B cell (primary cell): Measurements from ENCODE around the gene ANGPTL7. TPM values are rescaled to one million over a fixed set of nuclear protein-coding genes. Genes with fewer than 3 reads are reported as not detected.

Experiments
- ATAC-seq: fragments of 200-7000 bp; cut with Tn5 transposase; one replicate; pipeline ENCODE4 v1.10.0; 2021; ENCODE audit warnings: low read depth, mild to moderate bottlenecking, moderate number of reproducible peaks, moderate library complexity
- CTCF ChIA-PET: fragments of 350-600 bp; sonication (Branson Sonifier 250); formaldehyde crosslinking; loops from one replicate; lab custom pipeline; 2021; ENCODE audit warnings: antibody characterized with exemption, inconsistent platforms; lab: Charles Lee
- POLR2A ChIA-PET: fragments of 350-600 bp; sonication (Branson Sonifier 250); formaldehyde crosslinking; loops from one replicate; lab custom pipeline; 2021; ENCODE audit warnings: antibody characterized with exemption; lab: Charles Lee
- DNase-seq: peaks from one replicate; pipeline ENCODE4 v3.0.0; 2013
- H2AFZ ChIP-seq: 2 replicates; pipeline ENCODE4 v1.6.1; 2012; ENCODE audit warnings: mild to moderate bottlenecking, low read depth, low read length; ENCODE audit not compliant: insufficient read depth, poor library complexity, severe bottlenecking
- H3K27ac ChIP-seq, 2 donors: 1 replicate in 1 of 2; 2 replicates in 1 of 2; pipeline ENCODE4 v1.5.1; 2012 to 2013; ENCODE audit warnings: low read length in 2 of 2, mild to moderate bottlenecking in 2 of 2, moderate library complexity in 1 of 2
- H3K27me3 ChIP-seq, 4 experiments: fragments of 200-600 bp in 1 of 4; sonication (generic) in 1 of 4; replicated peaks in 1 of 4; 1 replicate in 2 of 4; 2 replicates in 2 of 4; pipeline versions ENCODE4 v1.6.1 to v1.7.0; 2013 to 2016; ENCODE audit warnings: low read length in 3 of 4, mild to moderate bottlenecking in 2 of 4, mixed read lengths in 1 of 4, moderate library complexity in 1 of 4; ENCODE audit not compliant: insufficient read depth in 4 of 4, control insufficient read depth in 3 of 4; ENCODE audit errors: control extremely low read depth in 1 of 4
- H3K36me3 ChIP-seq, 2 experiments: replicated peaks in 1 of 2; 1 replicate in 1 of 2; 2 replicates in 1 of 2; pipeline versions ENCODE4 v1.6.1 to v1.7.1; 2013; ENCODE audit warnings: low read length in 1 of 2; ENCODE audit not compliant: insufficient read depth in 2 of 2, control insufficient read depth in 1 of 2; ENCODE audit errors: control extremely low read depth in 1 of 2, extremely low read depth in 1 of 2
- H3K4me1 ChIP-seq, 2 donors: fragments of 200-600 bp in 1 of 2; sonication (generic) in 1 of 2; 1 replicate in 1 of 2; 2 replicates in 1 of 2; pipeline versions ENCODE4 v1.5.1 to v1.6.1; 2013 to 2017; ENCODE audit warnings: low read length in 2 of 2; ENCODE audit not compliant: control insufficient read depth in 2 of 2, insufficient read depth in 2 of 2
- H3K4me2 ChIP-seq: replicated peaks from 2 replicates; pipeline ENCODE3; 2012; ENCODE audit warnings: mild to moderate bottlenecking, low read depth, low read length; ENCODE audit not compliant: poor library complexity, severe bottlenecking
- H3K4me3 ChIP-seq, 5 experiments: fragments of 200-600 bp in 1 of 5; sonication (generic) in 1 of 5; 1 replicate in 3 of 5; 2 replicates in 2 of 5; pipeline versions ENCODE4 v1.5.1 to v1.7.0; 2011 to 2016; ENCODE audit warnings: low read length in 4 of 5, mild to moderate bottlenecking in 4 of 5, low read depth in 2 of 5, control low read depth in 1 of 5, moderate library complexity in 1 of 5; ENCODE audit not compliant: insufficient read depth in 1 of 5; ENCODE audit errors: control extremely low read depth in 1 of 5, extremely low read depth in 1 of 5
- H3K79me2 ChIP-seq: fragments of 200-600 bp; sonication (generic); one replicate; pipeline ENCODE4 v1.6.0; 2016; ENCODE audit warnings: low read length; ENCODE audit not compliant: control insufficient read depth, insufficient read depth
- H3K9ac ChIP-seq: fragments of 200-600 bp; sonication (generic); 2 replicates; pipeline ENCODE4 v1.6.1; 2017; ENCODE audit warnings: mild to moderate bottlenecking, low read length, moderate library complexity
- H3K9me3 ChIP-seq, 3 donors: one replicate each; pipeline versions ENCODE4 v1.6.1 to v1.7.1; 2013; ENCODE audit warnings: low read length in 2 of 3; ENCODE audit not compliant: control insufficient read depth in 2 of 3, insufficient read depth in 1 of 3; ENCODE audit errors: control extremely low read depth in 1 of 3
- H4K20me1 ChIP-seq: 2 replicates; pipeline ENCODE4 v1.6.0; 2012; ENCODE audit warnings: mild to moderate bottlenecking, low read length; ENCODE audit not compliant: insufficient read depth, control insufficient read depth, poor library complexity, severe bottlenecking
- H3K27ac Mint-ChIP-seq: one replicate; pipeline ENCODE4 v1.8.0; 2021; ENCODE audit warnings: mixed read lengths
- H3K27me3 Mint-ChIP-seq: one replicate; pipeline ENCODE4 v1.8.0; 2021; ENCODE audit warnings: mixed read lengths
- H3K4me1 Mint-ChIP-seq: one replicate; pipeline ENCODE4 v1.8.0; 2021; ENCODE audit warnings: mixed read lengths
- H3K4me3 Mint-ChIP-seq: one replicate; pipeline ENCODE4 v1.8.0; 2021; ENCODE audit warnings: mixed read lengths
- H3K9me3 Mint-ChIP-seq: one replicate; pipeline ENCODE4 v1.8.0; 2022; ENCODE audit warnings: mixed read lengths; ENCODE audit not compliant: insufficient read depth
- EZH2 ChIP-seq: IDR thresholded peaks from 2 replicates; pipeline ENCODE4 v1.6.1; 2012; ENCODE audit warnings: borderline replicate concordance, low read depth, mild to moderate bottlenecking, moderate library complexity, low read length; ENCODE audit not compliant: insufficient read depth, poor library complexity, severe bottlenecking
- WGBS: methylation state at CpG from one replicate; pipeline ENCODE4 v1.1.5; 2013; ENCODE audit warnings: missing lambda C conversion rate; ENCODE audit not compliant: insufficient coverage; 5-methylcytosine and 5-hydroxymethylcytosine counted together
- intact Hi-C: fragments of 100-400 bp; cut with micrococcal nuclease; formaldehyde crosslinking; loops from one replicate; pipeline ENCODE4 v1.10.0; 2022
- polyA plus RNA-seq: library from polyadenylated mRNA; depleted of rRNA; stranded (reverse); fragments of >200 nt; gene quantifications from 2 replicates; pipeline ENCODE4 v1.2.3, GENCODE V29; 2012
- total RNA-seq, 2 donors: library from RNA; stranded (reverse); fragments of 120-200 nt in 1 of 2; gene quantifications; 1 replicate in 1 of 2; 2 replicates in 1 of 2; pipeline versions ENCODE4 v1.2.3 to v1.2.4, GENCODE V29; 2013 to 2022
- TF ChIP-seq, protein P1 (sequence below): fragments of 200-600 bp; IDR thresholded peaks from one replicate; pipeline ENCODE4 v1.8.0; 2022; ENCODE audit warnings: antibody characterized with exemption, mild to moderate bottlenecking

Gene ANGPTL7
- total and polyA plus RNA-seq, 2 donors (not counting 1 experiment from before 2014, with no cell fraction given), result not detected

DNA sequence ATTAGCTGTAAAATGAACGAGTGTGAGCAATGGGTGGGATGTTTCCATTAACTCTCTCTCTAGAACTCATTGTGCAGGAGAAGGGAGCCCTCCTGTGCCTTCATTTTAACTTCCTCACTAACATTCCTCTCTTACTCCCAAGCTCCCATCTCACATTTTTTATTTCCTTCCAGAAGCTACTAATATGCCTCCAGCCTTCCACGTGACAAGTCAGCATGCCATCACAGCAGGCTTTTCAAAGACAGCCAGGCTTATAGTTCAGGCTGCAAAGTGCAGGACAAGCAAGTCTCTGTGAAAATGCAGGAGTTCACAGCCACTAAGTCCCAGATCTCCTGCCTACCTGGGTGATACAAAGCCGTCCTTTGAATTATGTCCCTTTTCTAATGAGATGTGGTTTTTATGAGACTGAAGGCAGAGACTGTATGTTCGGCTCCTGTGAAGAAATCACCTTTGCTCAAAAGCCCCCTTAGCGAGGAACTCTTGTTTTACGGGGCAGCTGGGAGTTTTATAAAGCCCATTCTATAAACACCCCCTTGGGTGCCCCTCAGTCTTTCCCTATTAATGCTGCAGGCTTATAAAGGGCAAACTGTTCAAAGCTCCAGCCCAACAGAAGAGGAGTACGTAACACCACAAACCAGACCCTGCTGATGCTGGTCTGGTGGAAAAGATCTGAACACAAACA, 14.8 kb upstream of the ANGPTL7 start:
- 100% methylated on average over 5 of the region's 7 CpGs for WGBS
- Histone ChIP-seq H3K4me1 (no peaks in the 10 kb centered on the region), H3K27me3 (no peaks in the 10 kb centered on the region), H3K27ac (no peak overlapping the region), H3K4me3 (no peak overlapping the region), H3K9ac (no peak overlapping the region), H4K20me1 (no peaks in the 10 kb centered on the region), H3K79me2 (no peaks in the 10 kb centered on the region), H3K36me3 (peaks cover 0 to 18% of the 10 kb centered on the region in 2 experiments), H3K4me2 (no peak overlapping the region), H2AFZ (no peak overlapping the region), H3K9me3 (no peaks in the 10 kb centered on the region)
- intact Hi-C loops, result no loop called here
- ChIA-PET CTCF (no interaction called here), POLR2A (no interaction called here)
- no peaks in the 10 kb centered on the region for H3K9me3 Mint-ChIP-seq
- no peak overlapping the region for H3K4me3 Mint-ChIP-seq
- H3K4me1 Mint-ChIP-seq, result no peaks in the 10 kb centered on the region
- DNase-seq, result no peak
- ATAC-seq, result no peak
- H3K27me3 Mint-ChIP-seq, result no peaks in the 10 kb centered on the region
- H3K27ac Mint-ChIP-seq, result no peak overlapping the region
- TF ChIP-seq, protein P1, sequence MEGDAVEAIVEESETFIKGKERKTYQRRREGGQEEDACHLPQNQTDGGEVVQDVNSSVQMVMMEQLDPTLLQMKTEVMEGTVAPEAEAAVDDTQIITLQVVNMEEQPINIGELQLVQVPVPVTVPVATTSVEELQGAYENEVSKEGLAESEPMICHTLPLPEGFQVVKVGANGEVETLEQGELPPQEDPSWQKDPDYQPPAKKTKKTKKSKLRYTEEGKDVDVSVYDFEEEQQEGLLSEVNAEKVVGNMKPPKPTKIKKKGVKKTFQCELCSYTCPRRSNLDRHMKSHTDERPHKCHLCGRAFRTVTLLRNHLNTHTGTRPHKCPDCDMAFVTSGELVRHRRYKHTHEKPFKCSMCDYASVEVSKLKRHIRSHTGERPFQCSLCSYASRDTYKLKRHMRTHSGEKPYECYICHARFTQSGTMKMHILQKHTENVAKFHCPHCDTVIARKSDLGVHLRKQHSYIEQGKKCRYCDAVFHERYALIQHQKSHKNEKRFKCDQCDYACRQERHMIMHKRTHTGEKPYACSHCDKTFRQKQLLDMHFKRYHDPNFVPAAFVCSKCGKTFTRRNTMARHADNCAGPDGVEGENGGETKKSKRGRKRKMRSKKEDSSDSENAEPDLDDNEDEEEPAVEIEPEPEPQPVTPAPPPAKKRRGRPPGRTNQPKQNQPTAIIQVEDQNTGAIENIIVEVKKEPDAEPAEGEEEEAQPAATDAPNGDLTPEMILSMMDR, result no peak
- TF ChIP-seq EZH2, result no peak

DNA sequence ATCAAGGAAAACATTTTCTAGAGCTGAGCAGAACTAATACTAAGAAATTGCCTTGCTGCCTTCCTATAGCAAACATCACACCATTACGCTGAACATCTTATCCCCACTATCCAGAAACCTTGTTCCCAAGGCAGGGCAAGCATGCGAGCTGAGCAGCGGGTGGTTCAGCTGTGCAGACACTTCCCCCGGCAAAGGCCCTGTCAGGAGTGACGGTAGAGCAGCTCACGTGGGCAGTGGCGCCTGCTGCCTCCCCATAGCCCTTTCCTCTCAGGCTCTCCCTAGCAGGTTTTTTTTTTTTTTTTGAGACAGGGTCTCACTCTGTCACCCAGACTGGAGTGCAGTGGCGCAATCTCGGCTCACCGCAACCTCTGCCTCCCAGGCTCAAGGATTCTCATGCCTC, 13.7 kb upstream of the ANGPTL7 start:
- H3K27me3 Mint-ChIP-seq, result no peaks in the 10 kb centered on the region
- Histone ChIP-seq H2AFZ (no peak overlapping the region), H3K9ac (no peak overlapping the region), H3K4me2 (no peak overlapping the region), H3K27me3 (no peaks in the 10 kb centered on the region), H3K4me3 (no peak overlapping the region), H3K27ac (no peak overlapping the region), H3K36me3 (peaks cover 3 to 25% of the 10 kb centered on the region in 2 experiments), H3K9me3 (no peaks in the 10 kb centered on the region), H3K4me1 (no peaks in the 10 kb centered on the region), H4K20me1 (no peaks in the 10 kb centered on the region), H3K79me2 (no peaks in the 10 kb centered on the region)
- no peaks in the 10 kb centered on the region for H3K4me1 Mint-ChIP-seq
- intact Hi-C loops, result no loop called here
- POLR2A ChIA-PET, result interaction anchor here (0.6 kb wide), 1 partner anchor 43 kb away, joined by 3 read pairs; no protein-coding TSS in a partner anchor
- ATAC-seq, result no peak
- no peak overlapping the region for H3K27ac Mint-ChIP-seq
- DNase-seq, result no peak
- TF ChIP-seq, protein P1, result no peak
- TF ChIP-seq EZH2, result no peak
- WGBS, result 97% methylated on average over 9 of the region's 10 CpGs
- H3K9me3 Mint-ChIP-seq, result no peaks in the 10 kb centered on the region
- CTCF ChIA-PET, result interaction anchor here (0.6 kb wide), 1 partner anchor 310 kb away, joined by 3 read pairs; no protein-coding TSS in a partner anchor
- no peak overlapping the region for H3K4me3 Mint-ChIP-seq
